Suprapubic skin (tissue), 4 donors: ENCODE measurements around the gene ZSWIM6.

ENCODE experiments used
- CTCF ChIP-seq, 2 donors: fragments of 200-600 bp in 1 of 2; fragments of 450-650 bp in 1 of 2; sonication (generic) in 1 of 2; IDR thresholded peaks; one replicate each; pipeline ENCODE4 v1.5.1; 2016 to 2019; ENCODE audit warnings: antibody characterized with exemption in 2 of 2, mild to moderate bottlenecking in 1 of 2, moderate library complexity in 1 of 2
- POLR2A ChIP-seq, 2 donors: fragments of 450-650 bp; IDR thresholded peaks; one replicate each; pipeline ENCODE4 v1.6.1; 2017; ENCODE audit warnings: antibody characterized with exemption in 2 of 2, mild to moderate bottlenecking in 2 of 2, moderate library complexity in 2 of 2
- POLR2AphosphoS5 ChIP-seq, 3 donors: sonication (generic); formaldehyde crosslinking; IDR thresholded peaks; one replicate each; pipeline ENCODE4 v1.6.1; 2017; ENCODE audit warnings: antibody characterized with exemption in 3 of 3

- TF ChIP-seq CTCF (IDR thresholded peaks at IDR 0.05) (no peak), POLR2AphosphoS5 (IDR thresholded peaks at IDR 0.05) (no peak), POLR2A (IDR thresholded peaks at IDR 0.05) (no peak)
These were observed 204.9 kb downstream of the ZSWIM6 start for GRCh38 chr5:61536922-61537321.
